ENCODE results near the gene NXPE4. TPM values are rescaled to one million over a fixed set of nuclear protein-coding genes. Genes with fewer than 3 reads are reported as not detected.
"Not testable (repeated sequence)": the region's sequence is repeated elsewhere in the genome, so short reads cannot be mapped to it uniquely, and the experiment has no call there.

The NXPE4 gene
- polyA plus RNA-seq, 1 of the 3 experiments (the other 2 are of a cell fraction): not detected

GRCh38 chr11:114608605-114609004, 13.0 kb upstream of the NXPE4 start:
- H3K9ac ChIP-seq; H3K27ac ChIP-seq (ENCODE audit: low read depth in 2 of 2, low read length in 1 of 2); H3K79me2 ChIP-seq (ENCODE audit: insufficient read depth); H3K9me3 ChIP-seq; H2AFZ ChIP-seq (ENCODE audit: low read depth); DNase-seq; H3F3A ChIP-seq (replicated peaks; ENCODE audit: insufficient read depth); H4K20me1 ChIP-seq (ENCODE audit: insufficient read depth); H3K9me2 ChIP-seq; H3K36me3 ChIP-seq (replicated peaks in 1 of 2; ENCODE audit: control insufficient read depth in 1 of 2, insufficient read depth in 2 of 2, low read length in 1 of 2); H3K4me3 ChIP-seq (ENCODE audit: low read depth in 2 of 2, low read length in 1 of 2); CTCF ChIA-PET; H3K27me3 ChIP-seq (ENCODE audit: insufficient read depth); POLR2A ChIA-PET; H3K4me2 ChIP-seq; H3K4me1 ChIP-seq (ENCODE audit: control insufficient read depth in 1 of 2, insufficient read depth in 2 of 2, low read depth in 1 of 2, low read length in 1 of 2): not testable (repeated sequence)
- 9% methylated on average over 7 of the region's 9 CpGs for whole genome bisulfite sequencing (ENCODE audit: low lambda C conversion rate)

- H3K4me1 ChIP-seq (ENCODE audit: control insufficient read depth in 1 of 2, insufficient read depth in 2 of 2, low read depth in 1 of 2, low read length in 1 of 2): no peaks in the 10 kb centered on the region
- H3K4me3 ChIP-seq (ENCODE audit: low read depth in 2 of 2, low read length in 1 of 2): no peak overlapping the region
- no peak overlapping the region for H2AFZ ChIP-seq (ENCODE audit: low read depth)
- TF ChIP-seq PBX3 (IDR thresholded peaks at IDR 0.05): no peak
- TF ChIP-seq RXRA (IDR thresholded peaks at IDR 0.05; ENCODE audit: borderline replicate concordance, low read depth): no peak
- TF ChIP-seq YY1 (IDR thresholded peaks at IDR 0.05; ENCODE audit: low read depth): no peak
- no peak for TF ChIP-seq RFX5 (IDR thresholded peaks at IDR 0.05; ENCODE audit: low read length)
- TF ChIP-seq RAD21 (IDR thresholded peaks at IDR 0.05; ENCODE audit: low read length): no peak
- TF ChIP-seq FOXM1 (IDR thresholded peaks at IDR 0.05; ENCODE audit: low read depth): no peak
- TF ChIP-seq USF1 (IDR thresholded peaks at IDR 0.05; ENCODE audit: borderline replicate concordance, low read depth): no peak
- no peak for TF ChIP-seq POLR2AphosphoS5 (IDR thresholded peaks at IDR 0.05; ENCODE audit: low read depth, low read length)
- TF ChIP-seq FOSL2 (IDR thresholded peaks at IDR 0.05; ENCODE audit: borderline replicate concordance, low read depth): no peak
- no peak for TF ChIP-seq REST (IDR thresholded peaks at IDR 0.05; ENCODE audit: low read depth, low read length)
- no peak for TF ChIP-seq TEAD4 (IDR thresholded peaks at IDR 0.05; ENCODE audit: borderline replicate concordance, insufficient read depth)
- TF ChIP-seq GATA2 (CRISPR knock-in tag; IDR thresholded peaks at IDR 0.05): no peak
- H3K9ac ChIP-seq: no peak overlapping the region
- WGBS (ENCODE audit: low lambda C conversion rate): 29% methylated on average over 10 of the region's 11 CpGs
- no peaks in the 10 kb centered on the region for H3K27me3 ChIP-seq (ENCODE audit: insufficient read depth)
- DNase-seq: no peak
- no peaks in the 10 kb centered on the region for H3K9me3 ChIP-seq
- no peaks in the 10 kb centered on the region for H3K79me2 ChIP-seq (ENCODE audit: insufficient read depth)
- ChIA-PET CTCF (no interaction called here), POLR2A (no interaction called here)
- no peaks in the 10 kb centered on the region for H3K36me3 ChIP-seq (replicated peaks in 1 of 2; ENCODE audit: control insufficient read depth in 1 of 2, insufficient read depth in 2 of 2, low read length in 1 of 2)
- no peak overlapping the region for H3K27ac ChIP-seq (ENCODE audit: low read depth in 2 of 2, low read length in 1 of 2)
- H3K4me2 ChIP-seq: no peak overlapping the region
- H3F3A ChIP-seq (replicated peaks; ENCODE audit: insufficient read depth): no peaks in the 10 kb centered on the region
- H3K9me2 ChIP-seq: no peaks in the 10 kb centered on the region
- H4K20me1 ChIP-seq (ENCODE audit: insufficient read depth): no peaks in the 10 kb centered on the region
Observed at GRCh38 chr11:114607753-114608459, 12.3 kb upstream of the NXPE4 start.

- H3F3A ChIP-seq (replicated peaks; ENCODE audit: insufficient read depth); H3K4me1 ChIP-seq (ENCODE audit: control insufficient read depth in 1 of 2, insufficient read depth in 2 of 2, low read depth in 1 of 2, low read length in 1 of 2); DNase-seq; H3K4me3 ChIP-seq (ENCODE audit: low read depth in 2 of 2, low read length in 1 of 2); H4K20me1 ChIP-seq (ENCODE audit: insufficient read depth); H2AFZ ChIP-seq (ENCODE audit: low read depth); H3K4me2 ChIP-seq; POLR2A ChIA-PET; H3K27ac ChIP-seq (ENCODE audit: low read depth in 2 of 2, low read length in 1 of 2); H3K9me3 ChIP-seq; H3K27me3 ChIP-seq (ENCODE audit: insufficient read depth); H3K9me2 ChIP-seq; H3K9ac ChIP-seq; H3K79me2 ChIP-seq (ENCODE audit: insufficient read depth); CTCF ChIA-PET; H3K36me3 ChIP-seq (replicated peaks in 1 of 2; ENCODE audit: control insufficient read depth in 1 of 2, insufficient read depth in 2 of 2, low read length in 1 of 2): not testable (repeated sequence)
- WGBS (ENCODE audit: low lambda C conversion rate): 23% methylated on average over 4 of the region's 5 CpGs
Observed at GRCh38 chr11:114606802-114607075, 11.2 kb upstream of the NXPE4 start.

Measured in SK-N-SH (cell line).